CD4-positive, alpha-beta memory T cell (primary cell): ENCODE data around the gene DDA1. TPM values are rescaled to one million over a fixed set of nuclear protein-coding genes. Genes with fewer than 3 reads are reported as not detected.
"Not testable (repeated sequence)": the region's sequence is repeated elsewhere in the genome, so short reads cannot be mapped to it uniquely, and the experiment has no call there.

Experiments
- CTCF ChIA-PET: fragments of 350-600 bp; sonication (Branson Sonifier 250); formaldehyde crosslinking; loops from one replicate; lab custom pipeline; 2021; ENCODE audit warnings: inconsistent platforms; ENCODE audit not compliant: partially characterized antibody; lab: Charles Lee
- POLR2A ChIA-PET: fragments of 350-600 bp; sonication (Branson Sonifier 250); formaldehyde crosslinking; loops from one replicate; lab custom pipeline; 2021; ENCODE audit not compliant: partially characterized antibody; lab: Charles Lee
- DNase-seq, 5 donors: peaks; one replicate each; pipeline versions ENCODE4 v3.0.0 to v3.0.0-alpha.2; 2020 to 2022; ENCODE audit warnings: mixed read lengths in 1 of 5
- H3K27ac ChIP-seq: one replicate; pipeline ENCODE4 v1.7.0; 2013; ENCODE audit warnings: low read depth, low read length
- H3K27me3 ChIP-seq: 2 replicates; pipeline ENCODE4 v1.7.0; 2013; ENCODE audit warnings: mild to moderate bottlenecking, low read length, moderate library complexity; ENCODE audit not compliant: insufficient read depth
- H3K36me3 ChIP-seq: 2 replicates; pipeline ENCODE4 v1.7.0; 2013; ENCODE audit warnings: mild to moderate bottlenecking, low read length, moderate library complexity; ENCODE audit not compliant: insufficient read depth
- H3K4me1 ChIP-seq: 2 replicates; pipeline ENCODE4 v1.7.0; 2013; ENCODE audit warnings: mild to moderate bottlenecking, low read length, moderate library complexity; ENCODE audit not compliant: insufficient read depth
- H3K4me3 ChIP-seq, 2 donors: one replicate each; pipeline ENCODE4 v1.7.0; 2013; ENCODE audit warnings: low read length in 2 of 2, mild to moderate bottlenecking in 1 of 2
- H3K9me3 ChIP-seq, 2 donors: one replicate each; pipeline ENCODE4 v1.7.0; 2013; ENCODE audit warnings: low read length in 2 of 2, control low read depth in 1 of 2; ENCODE audit not compliant: control insufficient read depth in 1 of 2
- H3K27ac Mint-ChIP-seq, 7 donors: one replicate each; pipeline ENCODE4 v1.8.0; 2020 to 2021; ENCODE audit warnings: mixed read lengths in 7 of 7, mild to moderate bottlenecking in 6 of 7, inconsistent platforms in 3 of 7, moderate library complexity in 3 of 7
- H3K27me3 Mint-ChIP-seq, 2 donors: one replicate each; pipeline ENCODE4 v1.8.0; 2020 to 2021; ENCODE audit warnings: mixed read lengths in 2 of 2
- H3K36me3 Mint-ChIP-seq, 2 donors: one replicate each; pipeline ENCODE4 v1.8.0; 2020 to 2021; ENCODE audit warnings: mixed read lengths in 2 of 2, inconsistent platforms in 1 of 2, mild to moderate bottlenecking in 1 of 2
- H3K4me1 Mint-ChIP-seq, 4 donors: one replicate each; pipeline ENCODE4 v1.8.0; 2020 to 2021; ENCODE audit warnings: mixed read lengths in 4 of 4, mild to moderate bottlenecking in 1 of 4
- H3K4me3 Mint-ChIP-seq, 8 donors: one replicate each; pipeline ENCODE4 v1.8.0; 2020 to 2021; ENCODE audit warnings: mixed read lengths in 8 of 8, mild to moderate bottlenecking in 7 of 8, moderate library complexity in 6 of 8, inconsistent platforms in 3 of 8
- H3K9me3 Mint-ChIP-seq, 8 donors: one replicate each; pipeline ENCODE4 v1.8.0; 2020 to 2021; ENCODE audit warnings: mixed read lengths in 8 of 8, mild to moderate bottlenecking in 5 of 8, inconsistent platforms in 3 of 8, moderate library complexity in 1 of 8
- intact Hi-C: fragments of 100-400 bp; cut with micrococcal nuclease; formaldehyde crosslinking; loops from one replicate; pipeline ENCODE4 v1.15.1; 2023
- polyA plus RNA-seq, 2 donors: library from polyadenylated mRNA; unstranded; fragments of 300-500 nt; fragmentation: Illumina TruSeq; gene quantifications; one replicate each; pipeline ENCODE4 v1.2.3, GENCODE V29; 2021
- total RNA-seq, 2 experiments: library from RNA; stranded (reverse); gene quantifications; one replicate each; pipeline ENCODE4 v1.2.3, GENCODE V29; 2021

Gene DDA1
- total and polyA plus RNA-seq, 4 experiments from 2014 or later: 31.6 to 42.6 (median 39.5) TPM

DNA sequence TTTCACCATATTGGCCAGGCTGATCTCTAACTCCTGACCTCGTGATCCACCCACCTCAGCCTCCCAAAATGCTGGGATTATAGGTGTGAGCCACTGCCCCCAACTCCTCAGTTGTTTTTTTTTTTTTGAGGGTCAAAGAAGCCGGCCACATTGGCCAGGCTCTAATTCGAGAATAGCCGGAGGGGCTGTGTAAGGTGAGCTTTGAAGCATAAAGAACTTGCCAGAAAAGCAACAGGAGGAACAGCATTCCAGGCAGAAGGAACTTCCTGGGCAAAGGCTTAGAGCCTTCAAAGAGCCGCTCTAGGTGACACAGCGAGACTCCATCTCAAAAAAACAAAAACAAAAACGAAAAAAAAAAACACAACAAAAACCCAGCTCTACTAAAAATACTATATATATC lies 43.3 kb upstream of the DDA1 start:
- H3K27me3 Mint-ChIP-seq: peaks cover 1 to 2% of the 10 kb centered on the region in 2 donors
- H3K9me3 ChIP-seq: no peaks in the 10 kb centered on the region
- no peaks in the 10 kb centered on the region for H3K9me3 Mint-ChIP-seq
- H3K27ac ChIP-seq: no peak overlapping the region
- ChIA-PET CTCF (interaction anchor here (0.9 to 6.0 kb wide), 8 partner anchors 11 to 82 kb away, joined by 3 to 47 read pairs (median 5); partner anchors contain the start of gene ANKLE1), POLR2A (interaction anchor here (1.3 to 3.4 kb wide), 7 partner anchors 40 to 191 kb away, joined by 3 to 39 read pairs (median 11); partner anchors contain the start of genes DDA1, HAUS8, MYO9B and OCEL1)
- peak overlapping the region in 3 of 7 donors; percentile 23 to 48 (median 40) for H3K27ac Mint-ChIP-seq
- no peak overlapping the region for H3K4me3 ChIP-seq
- H3K4me1 ChIP-seq: peaks cover 26% of the 10 kb centered on the region
- DNase-seq: no peak
- peaks cover 4 to 18% of the 10 kb centered on the region in 2 donors for H3K36me3 Mint-ChIP-seq
- peaks cover 5% of the 10 kb centered on the region for H3K36me3 ChIP-seq
- peak overlapping the region in 1 of 8 donors; percentile 21 for H3K4me3 Mint-ChIP-seq
- intact Hi-C loops: loop anchor here (2.0 to 5.0 kb wide), 2 partner anchors 39 to 71 kb away; partner anchors contain the start of genes GTPBP3 and OCEL1
- H3K27me3 ChIP-seq: no peaks in the 10 kb centered on the region
- peaks cover 12 to 34% (median 27%) of the 10 kb centered on the region in 4 donors for H3K4me1 Mint-ChIP-seq

DNA sequence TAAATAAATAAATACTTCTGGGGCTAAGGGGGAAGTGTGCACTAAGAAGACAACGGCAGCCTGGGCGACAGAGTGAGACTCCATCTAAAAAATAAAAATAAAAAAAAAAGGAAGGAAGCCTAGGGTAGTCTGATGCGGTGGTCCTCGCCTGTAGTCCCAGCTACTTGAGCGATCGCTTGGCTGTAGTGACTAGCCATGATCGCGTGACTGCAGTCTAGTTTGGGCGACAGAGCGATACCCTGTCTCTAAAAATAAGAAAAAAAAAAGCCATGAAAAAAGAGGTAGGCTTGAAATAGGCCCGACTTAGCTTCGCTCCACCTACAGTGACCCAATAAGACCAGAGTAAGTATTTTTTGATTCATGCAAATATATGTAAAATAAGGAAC lies 42.8 kb upstream of the DDA1 start:
- intact Hi-C loops: loop anchor here (2.0 to 5.0 kb wide), 2 partner anchors 39 to 70 kb away; partner anchors contain the start of genes GTPBP3 and OCEL1

GRCh38 chr19:17266975-17267788 lies 42.2 kb upstream of the DDA1 start, which contains the start of gene BABAM1:
TSS of gene BABAM1 (plus strand) at chr19:17267443. CDS start at chr19:17268807, 1,364 bp downstream.
- Mint-ChIP-seq H3K27ac (peak within 1 kb of the TSS; percentile 81 to 95 (median 89)), H3K36me3 (peaks cover 9 to 27% of the 10 kb centered on the region in 2 donors), H3K27me3 (peaks cover 1 to 2% of the 10 kb centered on the region in 2 donors), H3K4me3 (peak within 1 kb of the TSS; percentile 83 to 92 (median 88)), H3K9me3 (no peaks in the 10 kb centered on the region), H3K4me1 (peaks cover 12 to 34% (median 26%) of the 10 kb centered on the region in 4 donors)
- Histone ChIP-seq H3K27me3 (no peaks in the 10 kb centered on the region), H3K4me1 (peaks cover 26% of the 10 kb centered on the region), H3K27ac (peak within 1 kb of the TSS; percentile 73), H3K36me3 (peaks cover 11% of the 10 kb centered on the region), H3K9me3 (no peaks in the 10 kb centered on the region), H3K4me3 (peak within 1 kb of the TSS; percentile 90 to 98)
- ChIA-PET POLR2A (interaction anchor here (0.6 to 3.4 kb wide), 22 partner anchors 13 to 551 kb away, joined by 3 to 39 read pairs (median 6); partner anchors contain the start of genes ABHD8, ANKLE1, DDA1 and HAUS8), CTCF (interaction anchor here (0.6 to 6.0 kb wide), 18 partner anchors 9 to 588 kb away, joined by 3 to 47 read pairs (median 4); partner anchors contain the start of genes ABHD8, ANKLE1 and USE1)
- DNase-seq: peak; percentile 97 to 99 (median 99)
- intact Hi-C loops: loop anchor here (1.0 to 5.0 kb wide), 8 partner anchors 25 to 192 kb away; partner anchors contain the start of genes DDA1, GTPBP3, HAUS8 and MRPL34

More for the DNA sequence above, 42.8 kb upstream of the DDA1 start:
- H3K27me3 ChIP-seq: no peaks in the 10 kb centered on the region
- H3K27me3 Mint-ChIP-seq: peaks cover 1 to 2% of the 10 kb centered on the region in 2 donors
- peaks cover 12 to 34% (median 26%) of the 10 kb centered on the region in 4 donors for H3K4me1 Mint-ChIP-seq
- no peaks in the 10 kb centered on the region for H3K9me3 ChIP-seq
- peaks cover 26% of the 10 kb centered on the region for H3K4me1 ChIP-seq
- no peak overlapping the region for H3K27ac ChIP-seq
- H3K4me3 ChIP-seq: no peak overlapping the region
- POLR2A ChIA-PET: interaction anchor here (0.6 to 3.4 kb wide), 19 partner anchors 15 to 191 kb away, joined by 3 to 39 read pairs (median 6); partner anchors contain the start of genes ABHD8, ANKLE1, DDA1 and HAUS8
- CTCF ChIA-PET: interaction anchor here (0.7 to 6.0 kb wide), 17 partner anchors 8 to 122 kb away, joined by 3 to 47 read pairs (median 4); partner anchors contain the start of genes ABHD8, ANKLE1 and USE1
- peak overlapping the region; percentile 83 to 92 (median 88) for H3K4me3 Mint-ChIP-seq
- H3K27ac Mint-ChIP-seq: peak overlapping the region; percentile 81 to 95 (median 89)
- H3K36me3 ChIP-seq: peaks cover 11% of the 10 kb centered on the region
- no peaks in the 10 kb centered on the region for H3K9me3 Mint-ChIP-seq
- DNase-seq: no peak
- peaks cover 9 to 23% of the 10 kb centered on the region in 2 donors for H3K36me3 Mint-ChIP-seq

GRCh38 chr19:17268754-17269153 lies 40.6 kb upstream of the DDA1 start:
- Mint-ChIP-seq H3K27me3 (peaks cover 1 to 2% of the 10 kb centered on the region in 2 donors), H3K4me1 (peaks cover 12 to 30% (median 21%) of the 10 kb centered on the region in 4 donors), H3K4me3 (peak overlapping the region in 6 of 8 donors; percentile 42 to 89 (median 51)), H3K36me3 (peaks cover 9 to 29% of the 10 kb centered on the region in 2 donors), H3K27ac (no peak overlapping the region), H3K9me3 (no peaks in the 10 kb centered on the region)
- ChIA-PET CTCF (interaction anchor here (6.0 kb wide), 1 partner anchor 14 kb away, joined by 47 read pairs; the partner anchor contains the start of gene ANKLE1), POLR2A (interaction anchor here (1.5 to 2.7 kb wide), 2 partner anchors 13 to 143 kb away, joined by 5 to 11 read pairs; partner anchors contain the start of gene ANKLE1)
- Histone ChIP-seq H3K36me3 (peaks cover 17% of the 10 kb centered on the region), H3K4me1 (peaks cover 26% of the 10 kb centered on the region), H3K9me3 (no peaks in the 10 kb centered on the region), H3K27me3 (no peaks in the 10 kb centered on the region), H3K4me3 (no peak overlapping the region), H3K27ac (no peak overlapping the region)
- intact Hi-C loops: loop anchor here (5.0 kb wide), 1 partner anchor 41 kb away; the partner anchor contains the start of gene OCEL1
- DNase-seq: no peak

DNA sequence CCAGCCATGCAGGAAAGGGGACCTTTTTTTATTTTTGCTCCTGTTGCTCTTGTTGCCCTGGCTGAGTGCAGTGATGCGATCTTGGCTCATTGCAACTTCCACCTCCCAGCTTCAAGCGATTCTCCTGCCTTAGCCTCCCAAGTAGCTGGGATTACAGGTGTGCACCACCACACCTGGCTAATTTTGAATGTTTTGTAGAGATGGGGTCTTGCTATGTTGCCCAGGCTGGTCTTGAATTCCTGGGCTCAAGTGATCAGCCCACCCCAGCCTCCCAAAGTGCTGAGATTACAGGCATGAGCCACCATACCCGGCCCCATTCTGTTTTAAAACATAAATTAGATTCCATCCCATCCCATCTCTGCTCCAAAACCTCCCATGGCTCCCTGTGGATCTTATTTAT lies 34.5 kb upstream of the DDA1 start:
- H3K27me3 ChIP-seq, H3K4me1 Mint-ChIP-seq, H3K9me3 ChIP-seq, H3K4me1 ChIP-seq, H3K27me3 Mint-ChIP-seq, H3K4me3 ChIP-seq, intact Hi-C loops, POLR2A ChIA-PET, H3K27ac Mint-ChIP-seq, H3K9me3 Mint-ChIP-seq, H3K27ac ChIP-seq, CTCF ChIA-PET, DNase-seq, H3K4me3 Mint-ChIP-seq: not testable (repeated sequence)
- H3K36me3 ChIP-seq: peaks cover 30% of the 10 kb centered on the region
- H3K36me3 Mint-ChIP-seq: peaks cover 23 to 39% of the 10 kb centered on the region in 2 donors

- no peaks in the 10 kb centered on the region for H3K9me3 ChIP-seq
- Mint-ChIP-seq H3K27ac (peak overlapping the region in 1 of 7 donors; percentile 66), H3K27me3 (no peaks in the 10 kb centered on the region), H3K36me3 (peaks cover 19 to 33% of the 10 kb centered on the region in 2 donors), H3K9me3 (no peaks in the 10 kb centered on the region), H3K4me3 (no peak overlapping the region), H3K4me1 (no peaks in the 10 kb centered on the region)
- H3K4me1 ChIP-seq: no peaks in the 10 kb centered on the region
- H3K4me3 ChIP-seq: no peak overlapping the region
- H3K27ac ChIP-seq: no peak overlapping the region
- peaks cover 30% of the 10 kb centered on the region for H3K36me3 ChIP-seq
- CTCF ChIA-PET: interaction anchor here (0.7 kb wide), 1 partner anchor 14 kb away, joined by 4 read pairs; no protein-coding TSS in a partner anchor
- POLR2A ChIA-PET: no interaction called here
- no peak for DNase-seq
- intact Hi-C loops: no loop called here
- no peaks in the 10 kb centered on the region for H3K27me3 ChIP-seq
Measured at GRCh38 chr19:17275441-17276175, 33.8 kb upstream of the DDA1 start.
